K562 (cell line): ENCODE data around the gene SKOR1. TPM values are rescaled to one million over a fixed set of nuclear protein-coding genes. Genes with fewer than 3 reads are reported as not detected.

Experiments used
- ATAC-seq: fragments of 200-7000 bp; cut with Tn5 transposase; 3 replicates; pipeline ENCODE4 v1.9.1; 2020; ENCODE audit warnings: moderate library complexity
- BruUV-seq: library from RNA; stranded (reverse); fragments of 400-500 nt; replicated peaks from 2 replicates; lab custom pipeline; 2021; lab: Mats Ljungman, UMichigan
- CTCF ChIA-PET: fragments of 300-600 bp; formaldehyde crosslinking; extraction: SDS; loops from one replicate; lab custom pipeline; 2021; ENCODE audit warnings: low intra/inter-chr PET ratio; lab: Yijun Ruan, JAX
- POLR2A ChIA-PET: fragments of 300-600, 350-650 bp; sonication (Branson Sonifier 250); formaldehyde crosslinking; extraction: SDS; loops from one replicate; lab custom pipeline; 2021; ENCODE audit warnings: antibody characterized with exemption, inconsistent platforms; lab: Yijun Ruan, JAX
- DNase-seq, 4 experiments: peaks; one replicate each; pipeline versions ENCODE4 v3.0.0 to v3.0.0-alpha.2; 2011 to 2018; ENCODE audit warnings: low spot score in 3 of 4, mixed read lengths in 3 of 4; ENCODE audit errors: extremely low read depth in 1 of 4
- FAIRE-seq: peaks from 2 replicates; lab custom pipeline; 2011; peaks lifted over from hg19 to GRCh38; lab: Jason Lieb, UNC
- H2AFZ ChIP-seq: 2 replicates; pipeline ENCODE4 v1.6.0; 2011; ENCODE audit warnings: low read depth, low read length, control low read depth, inconsistent platforms
- H3K27ac ChIP-seq: fragments of 200-600 bp; 3 replicates; pipeline ENCODE4 v1.8.0; 2011; ENCODE audit warnings: low read depth, mild to moderate bottlenecking, control low read depth, inconsistent platforms, low read length, moderate library complexity, mixed read lengths; ENCODE audit errors: extremely low read depth
- H3K27me3 ChIP-seq, 2 experiments: fragments of 300-600 bp in 1 of 2; 2 replicates in 1 of 2; 3 replicates in 1 of 2; pipeline versions ENCODE4 v1.6.0 to v1.8.0; 2011; ENCODE audit warnings: inconsistent platforms in 2 of 2, low read length in 2 of 2, mild to moderate bottlenecking in 1 of 2, mixed read lengths in 1 of 2, moderate library complexity in 1 of 2; ENCODE audit not compliant: control insufficient read depth in 2 of 2, insufficient read depth in 2 of 2
- H3K36me3 ChIP-seq: fragments of 300-600 bp; 3 replicates; pipeline ENCODE4 v1.8.0; 2011; ENCODE audit warnings: mild to moderate bottlenecking, low read length, inconsistent platforms; ENCODE audit not compliant: control insufficient read depth, insufficient read depth
- H3K4me1 ChIP-seq, 2 experiments: fragments of 200-600 bp in 1 of 2; replicated peaks in 1 of 2; 2 replicates in 1 of 2; 3 replicates in 1 of 2; pipeline versions ENCODE4 v1.5.1 to v1.8.0; 2011; ENCODE audit warnings: inconsistent platforms in 2 of 2, low read length in 2 of 2, mild to moderate bottlenecking in 1 of 2, mixed read lengths in 1 of 2, moderate library complexity in 1 of 2; ENCODE audit not compliant: control insufficient read depth in 2 of 2, insufficient read depth in 2 of 2
- H3K4me2 ChIP-seq: 2 replicates; pipeline ENCODE4 v1.6.1; 2011; ENCODE audit warnings: low read length, control low read depth, inconsistent platforms, mixed read lengths; ENCODE audit not compliant: insufficient read depth
- H3K4me3 ChIP-seq: fragments of 200-600 bp; sonication (generic), shearing (Covaris generic); 2 replicates; pipeline ENCODE4 v1.5.1; 2016; ENCODE audit warnings: control low read depth, inconsistent platforms
- H3K79me2 ChIP-seq: fragments of 200-600 bp; 3 replicates; pipeline ENCODE4 v1.8.0; 2011; ENCODE audit warnings: low read length, inconsistent platforms; ENCODE audit not compliant: control insufficient read depth, insufficient read depth
- H3K9ac ChIP-seq, 2 experiments: 2 replicates each; pipeline versions ENCODE4 v1.6.0 to v1.6.1; 2011; ENCODE audit warnings: low read depth in 2 of 2, low read length in 2 of 2, control low read depth in 1 of 2, inconsistent platforms in 1 of 2, mild to moderate bottlenecking in 1 of 2, mixed read lengths in 1 of 2; ENCODE audit not compliant: insufficient read depth in 1 of 2
- H3K9me1 ChIP-seq: one replicate; pipeline ENCODE4 v1.6.0; 2011; ENCODE audit warnings: inconsistent platforms, mild to moderate bottlenecking, low read length, moderate library complexity; ENCODE audit not compliant: control insufficient read depth, insufficient read depth
- H3K9me3 ChIP-seq: replicated peaks from 2 replicates; pipeline ENCODE4 v1.5.1; 2011; ENCODE audit warnings: low read depth, low read length, inconsistent platforms; ENCODE audit not compliant: control insufficient read depth, insufficient read depth
- H4K20me1 ChIP-seq: replicated peaks from 2 replicates; pipeline ENCODE4 v1.6.1; 2011; ENCODE audit warnings: low read length, inconsistent platforms, mixed read lengths; ENCODE audit not compliant: control insufficient read depth, insufficient read depth
- ARNT ChIP-seq, 2 experiments: fragments of 450-650 bp; IDR thresholded peaks; 2 replicates each; pipeline ENCODE4 v1.6.1; 2016; ENCODE audit warnings: mild to moderate bottlenecking in 1 of 2
- ELF1 ChIP-seq: fragments of 200-800 bp; sonication (Bioruptor generic); IDR thresholded peaks from 2 replicates; pipeline ENCODE4 v1.6.1; 2016; ENCODE audit warnings: missing genetic modification characterization, missing compliant biosample characterization
- FOSL1 ChIP-seq: fragments of 200-800 bp; sonication (Bioruptor generic); conservative IDR thresholded peaks from 2 replicates; pipeline ENCODE4 v1.6.1; 2016; ENCODE audit warnings: missing genetic modification characterization, missing compliant biosample characterization
- GATAD2B ChIP-seq: fragments of 450-650 bp; IDR thresholded peaks from 2 replicates; pipeline ENCODE4 v1.6.1; 2017; ENCODE audit warnings: mild to moderate bottlenecking, borderline replicate concordance
- NFE2 ChIP-seq: IDR thresholded peaks from 2 replicates; pipeline ENCODE4 v1.6.1; 2014; ENCODE audit warnings: antibody characterized with exemption, low read depth
- REST ChIP-seq, 2 experiments: fragments of 450-650 bp; formaldehyde crosslinking in 1 of 2; IDR thresholded peaks; 2 replicates each; pipeline versions ENCODE4 v1.4.0 to v1.6.1; 2014 to 2020; ENCODE audit warnings: mild to moderate bottlenecking in 2 of 2, borderline replicate concordance in 1 of 2, low read depth in 1 of 2
- SMAD4 ChIP-seq: fragments of 250-450 bp; sonication (Bioruptor Pico); conservative IDR thresholded peaks from 2 replicates; pipeline ENCODE4 v1.8.0; 2021; ENCODE audit warnings: inconsistent platforms, mild to moderate bottlenecking, moderate library complexity
- WGBS: fragments of 100-300 bp; shearing (Covaris generic); methylation state at CpG from one replicate; pipeline ENCODE4 v1.1.6; 2016; ENCODE audit warnings: low coverage, mixed read lengths; ENCODE audit not compliant: insufficient coverage; ENCODE audit errors: missing lambda C conversion rate; 5-methylcytosine and 5-hydroxymethylcytosine counted together
- in situ Hi-C: fragments of 300-500 bp; cut with MboI; formaldehyde crosslinking; loops from 4 replicates; pipeline ENCODE4 v1.15.0; 2018; ENCODE audit warnings: inconsistent platforms, mixed read lengths
- intact Hi-C: fragments of 100-400 bp; cut with micrococcal nuclease; formaldehyde crosslinking; loops from 2 replicates; pipeline ENCODE4 v1.14.2; 2022
- polyA plus RNA-seq, 8 experiments: library from polyadenylated mRNA; depleted of rRNA in 4 of 8; stranded (reverse) in 5 of 8; unstranded in 3 of 8; fragments of >200 nt; fragmentation: Nextera tagmentation in 2 of 8; fragmentation: Illumina TruSeq in 1 of 8; extraction: Ambion mirVana in 2 of 8; extraction: Trizol in 1 of 8; gene quantifications; 2 replicates each; pipeline versions ENCODE4 v1.2.1 to v1.2.3, GENCODE V29; 2011 to 2014; ENCODE audit warnings: inconsistent platforms in 1 of 8, missing spikeins in 1 of 8
- total RNA-seq, 7 experiments: library from RNA; depleted of rRNA in 6 of 7; stranded (reverse); fragments of >200 nt in 6 of 7; fragmentation: Illumina TruSeq in 2 of 7; extraction: Trizol in 2 of 7; gene quantifications; 2 replicates each; pipeline versions ENCODE4 v1.2.1 to v1.2.3, GENCODE V29; 2011 to 2021; ENCODE audit warnings: low replicate concordance in 1 of 7

The SKOR1 gene
- total and polyA plus RNA-seq, 9 of the 15 experiments (the other 6 are each of a cell fraction or from before 2014, with no cell fraction given): 0.04 to 0.41 (median 0.09) TPM; not detected in 3

- Histone ChIP-seq H2AFZ (no peak overlapping the region), H3K9ac (no peak overlapping the region)
- TF ChIP-seq FOSL1 (tag): peak; percentile 49; the same call in 1 of the 2 replicates
- no peak for TF ChIP-seq SMAD4
- TF ChIP-seq REST (IDR thresholded peaks at IDR 0.05; ENCODE audit: borderline replicate concordance): no peak
- TF ChIP-seq REST (CRISPR knock-in tag; IDR thresholded peaks at IDR 0.05; ENCODE audit: low read depth): no peak
- TF ChIP-seq ELF1: no peak
- TF ChIP-seq ARNT (IDR thresholded peaks at IDR 0.05): no peak
- TF ChIP-seq GATAD2B: no peak
- peak; percentile 94 for TF ChIP-seq NFE2
These were observed 45.7 kb upstream of the SKOR1 start for GRCh38 chr15:67779549-67780111.

More at GRCh38 chr15:67779549-67780111, 45.7 kb upstream of the SKOR1 start:
- H3K36me3 ChIP-seq: no peaks in the 10 kb centered on the region
- FAIRE-seq: peak; percentile 74
- peak; percentile 37 to 44 (median 44) for DNase-seq
- peak overlapping the region; percentile 5; the same call in 1 of the 3 replicates for H3K27ac ChIP-seq
- WGBS: 12% methylated on average over 6 of the region's 6 CpGs
- intact Hi-C loops (no loop called here), in situ Hi-C loops (no loop called here)
- H3K4me3 ChIP-seq: no peak overlapping the region
- H3K9me1 ChIP-seq: no peaks in the 10 kb centered on the region
- H3K4me2 ChIP-seq: peak overlapping the region; percentile 34; the same call in 1 of the 2 replicates
- H3K27me3 ChIP-seq: no peaks in the 10 kb centered on the region
- ChIA-PET CTCF (interaction anchor here (0.5 kb wide), 1 partner anchor 1443 kb away, joined by 3 read pairs; no protein-coding TSS in a partner anchor), POLR2A (interaction anchor here (0.6 to 1.6 kb wide), 3 partner anchors 13 to 695 kb away, joined by 3 to 5 read pairs (median 4); no protein-coding TSS in a partner anchor)
- no peaks in the 10 kb centered on the region for H3K9me3 ChIP-seq
- H4K20me1 ChIP-seq: no peaks in the 10 kb centered on the region
- H3K4me1 ChIP-seq: peaks cover 0 to 18% of the 10 kb centered on the region in 2 experiments; a peak in 3 of 5 replicates
- BruUV-seq: no TSS peak
- H3K79me2 ChIP-seq: no peaks in the 10 kb centered on the region
- peak; percentile 90 for ATAC-seq
